Type B pancreatic cell (in vitro differentiated cells): Measurements from ENCODE around the gene TNFAIP3. TPM values are rescaled to one million over a fixed set of nuclear protein-coding genes. Genes with fewer than 3 reads are reported as not detected.
"Not testable (repeated sequence)": the region's sequence is repeated elsewhere in the genome, so short reads cannot be mapped to it uniquely, and the experiment has no call there.

ENCODE experiments used
- DNase-seq: peaks from one replicate; pipeline ENCODE4 v3.0.0; 2021; ENCODE audit warnings: mixed read lengths; ENCODE audit not compliant: unreplicated experiment; ENCODE audit errors: extremely low spot score
- H3K27ac Mint-ChIP-seq: 2 replicates; pipeline ENCODE4 v1.8.0; 2021; ENCODE audit warnings: mild to moderate bottlenecking, mixed read lengths
- H3K27me3 Mint-ChIP-seq: 2 replicates; pipeline ENCODE4 v1.8.0; 2021; ENCODE audit warnings: mixed read lengths
- H3K36me3 Mint-ChIP-seq: 2 replicates; pipeline ENCODE4 v1.8.0; 2021; ENCODE audit warnings: mixed read lengths
- H3K4me1 Mint-ChIP-seq: one replicate; pipeline ENCODE4 v1.8.0; 2021; ENCODE audit warnings: mixed read lengths; ENCODE audit not compliant: unreplicated experiment
- H3K4me3 Mint-ChIP-seq: 2 replicates; pipeline ENCODE4 v1.8.0; 2021; ENCODE audit warnings: mild to moderate bottlenecking, mixed read lengths
- H3K9me3 Mint-ChIP-seq: 2 replicates; pipeline ENCODE4 v1.8.0; 2021; ENCODE audit warnings: mixed read lengths
- CTCF ChIP-seq: fragments of 200-600 bp; sonication (generic); conservative IDR thresholded peaks from 2 replicates; pipeline ENCODE4 v1.5.0; 2021; ENCODE audit warnings: antibody characterized with exemption, mild to moderate bottlenecking
- total RNA-seq: library from RNA; stranded (reverse); gene quantifications from 2 replicates; pipeline ENCODE4 v1.2.1, GENCODE V29; 2021; ENCODE audit warnings: low replicate concordance

The TNFAIP3 gene
- total RNA-seq, 1 donor from 2014 or later = 15.2 TPM

- H3K36me3 Mint-ChIP-seq = no peaks in the 10 kb centered on the region
- peaks cover 8% of the 10 kb centered on the region for H3K9me3 Mint-ChIP-seq
- H3K4me1 Mint-ChIP-seq = no peaks in the 10 kb centered on the region
- H3K27me3 Mint-ChIP-seq = no peaks in the 10 kb centered on the region
- DNase-seq = no peak
- TF ChIP-seq CTCF = no peak
- H3K4me3 Mint-ChIP-seq = no peak overlapping the region
- no peak overlapping the region for H3K27ac Mint-ChIP-seq
These were observed 30.3 kb upstream of the TNFAIP3 start for GRCh38 chr6:137836788-137837187.

- H3K27me3 Mint-ChIP-seq, H3K27ac Mint-ChIP-seq, H3K9me3 Mint-ChIP-seq, H3K4me1 Mint-ChIP-seq, H3K4me3 Mint-ChIP-seq, H3K36me3 Mint-ChIP-seq, DNase-seq: not testable (repeated sequence)
These were observed 29.0 kb upstream of the TNFAIP3 start for GRCh38 chr6:137838090-137838489.

GRCh38 chr6:137838597-137838996 is 28.5 kb upstream of the TNFAIP3 start:
- H3K4me1 Mint-ChIP-seq, H3K4me3 Mint-ChIP-seq, H3K27me3 Mint-ChIP-seq, H3K27ac Mint-ChIP-seq, DNase-seq, H3K36me3 Mint-ChIP-seq: not testable (repeated sequence)
- peaks cover 14% of the 10 kb centered on the region for H3K9me3 Mint-ChIP-seq

GRCh38 chr6:137839076-137839475 is 28.0 kb upstream of the TNFAIP3 start:
- DNase-seq = no peak
- TF ChIP-seq CTCF = no peak
- Mint-ChIP-seq H3K36me3 (no peaks in the 10 kb centered on the region), H3K4me1 (no peaks in the 10 kb centered on the region), H3K27ac (no peak overlapping the region), H3K9me3 (peaks cover 17% of the 10 kb centered on the region), H3K4me3 (no peak overlapping the region), H3K27me3 (no peaks in the 10 kb centered on the region)

- H3K27ac Mint-ChIP-seq = no peak overlapping the region
- H3K4me3 Mint-ChIP-seq = no peak overlapping the region
- no peaks in the 10 kb centered on the region for H3K27me3 Mint-ChIP-seq
- H3K36me3 Mint-ChIP-seq = no peaks in the 10 kb centered on the region
- TF ChIP-seq CTCF = no peak
- DNase-seq = no peak
- H3K9me3 Mint-ChIP-seq = peaks cover 17% of the 10 kb centered on the region
- no peaks in the 10 kb centered on the region for H3K4me1 Mint-ChIP-seq
These were observed 26.8 kb upstream of the TNFAIP3 start for GRCh38 chr6:137840252-137840651.

- H3K9me3 Mint-ChIP-seq = peaks cover 17% of the 10 kb centered on the region
- no peak for TF ChIP-seq CTCF
- H3K27ac Mint-ChIP-seq = no peak overlapping the region
- no peaks in the 10 kb centered on the region for H3K4me1 Mint-ChIP-seq
- no peaks in the 10 kb centered on the region for H3K36me3 Mint-ChIP-seq
- no peaks in the 10 kb centered on the region for H3K27me3 Mint-ChIP-seq
- DNase-seq = no peak
- no peak overlapping the region for H3K4me3 Mint-ChIP-seq
These were observed 23.8 kb upstream of the TNFAIP3 start for GRCh38 chr6:137843211-137843610.

- not testable (repeated sequence) for H3K4me1 Mint-ChIP-seq, H3K4me3 Mint-ChIP-seq, DNase-seq, H3K27me3 Mint-ChIP-seq, H3K36me3 Mint-ChIP-seq, H3K27ac Mint-ChIP-seq
- peaks cover 17% of the 10 kb centered on the region for H3K9me3 Mint-ChIP-seq
These were observed 22.7 kb upstream of the TNFAIP3 start for GRCh38 chr6:137844327-137844726.

- not testable (repeated sequence) for DNase-seq, H3K27ac Mint-ChIP-seq, H3K4me1 Mint-ChIP-seq, H3K36me3 Mint-ChIP-seq, H3K27me3 Mint-ChIP-seq, H3K4me3 Mint-ChIP-seq
- H3K9me3 Mint-ChIP-seq = peaks cover 17% of the 10 kb centered on the region
These were observed 22.3 kb upstream of the TNFAIP3 start for GRCh38 chr6:137844773-137845172.
